Neutrophil (primary cell): ENCODE data around the gene RPL38.

Experiments used
- H3K27ac ChIP-seq: fragments of 200-600 bp; sonication (generic); 2 replicates; pipeline ENCODE4 v1.5.1; 2016; ENCODE audit warnings: mild to moderate bottlenecking, moderate library complexity
- H3K27me3 ChIP-seq: fragments of 200-600 bp; sonication (generic); 2 replicates; pipeline ENCODE4 v1.6.0; 2016; ENCODE audit warnings: mild to moderate bottlenecking
- H3K36me3 ChIP-seq: fragments of 200-600 bp; sonication (generic); 2 replicates; pipeline ENCODE4 v1.5.1; 2017
- H3K4me1 ChIP-seq, 2 experiments: fragments of 200-600 bp in 1 of 2; sonication (generic) in 1 of 2; 1 replicate in 1 of 2; 2 replicates in 1 of 2; pipeline versions ENCODE4 v1.5.1 to v1.6.1; 2013 to 2016; ENCODE audit warnings: low read depth in 1 of 2, low read length in 1 of 2, mild to moderate bottlenecking in 1 of 2, moderate library complexity in 1 of 2; ENCODE audit not compliant: control insufficient read depth in 1 of 2, insufficient read depth in 1 of 2
- H3K4me3 ChIP-seq, 2 experiments: fragments of 200-600 bp in 1 of 2; sonication (generic) in 1 of 2; 1 replicate in 1 of 2; 2 replicates in 1 of 2; pipeline ENCODE4 v1.5.1; 2013 to 2016; ENCODE audit warnings: low read depth in 1 of 2, low read length in 1 of 2, mild to moderate bottlenecking in 1 of 2, moderate library complexity in 1 of 2
- H3K9me3 ChIP-seq: fragments of 200-600 bp; sonication (generic); 2 replicates; pipeline ENCODE4 v1.5.1; 2016
- CTCF ChIP-seq: fragments of 200-600 bp; sonication (generic); IDR thresholded peaks from 2 replicates; pipeline ENCODE4 v1.5.1; 2016; ENCODE audit warnings: antibody characterized with exemption

Gene RPL38

DNA sequence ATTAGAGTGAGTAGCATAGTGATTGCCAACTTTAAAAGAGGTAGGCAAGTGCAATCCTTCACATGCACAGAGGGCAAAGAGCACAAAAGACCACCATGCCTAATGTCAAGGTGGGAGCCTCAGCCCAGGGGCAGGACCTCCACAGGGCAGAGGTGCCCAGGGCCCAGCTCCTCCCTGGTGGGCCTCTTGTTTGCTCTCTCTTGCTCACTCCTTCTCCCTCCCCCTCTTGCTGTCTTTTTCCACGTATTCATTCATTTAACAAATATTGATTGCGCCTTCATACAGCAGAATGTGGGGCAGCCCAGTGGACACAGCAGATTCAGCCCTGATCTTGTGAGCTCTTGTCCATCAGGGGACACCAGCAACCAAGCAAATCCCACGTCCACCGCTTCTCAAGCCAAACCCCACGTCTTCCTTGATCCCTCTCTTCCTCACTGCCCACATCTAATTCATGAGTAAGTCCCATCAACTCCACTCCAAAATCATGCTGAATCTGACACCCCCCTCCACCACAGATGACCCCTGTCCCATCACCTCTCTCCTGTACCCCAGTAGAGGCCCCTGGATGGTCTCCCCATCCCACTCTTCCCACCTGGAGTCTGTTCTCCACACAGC lies 44.1 kb upstream of the RPL38 start:
- Histone ChIP-seq H3K9me3 (no peaks in the 10 kb centered on the region), H3K27ac (no peak overlapping the region), H3K27me3 (peaks cover 28% of the 10 kb centered on the region), H3K4me1 (peaks cover 3 to 7% of the 10 kb centered on the region in 2 experiments), H3K4me3 (no peak overlapping the region), H3K36me3 (no peaks in the 10 kb centered on the region)
- no peak for TF ChIP-seq CTCF

DNA sequence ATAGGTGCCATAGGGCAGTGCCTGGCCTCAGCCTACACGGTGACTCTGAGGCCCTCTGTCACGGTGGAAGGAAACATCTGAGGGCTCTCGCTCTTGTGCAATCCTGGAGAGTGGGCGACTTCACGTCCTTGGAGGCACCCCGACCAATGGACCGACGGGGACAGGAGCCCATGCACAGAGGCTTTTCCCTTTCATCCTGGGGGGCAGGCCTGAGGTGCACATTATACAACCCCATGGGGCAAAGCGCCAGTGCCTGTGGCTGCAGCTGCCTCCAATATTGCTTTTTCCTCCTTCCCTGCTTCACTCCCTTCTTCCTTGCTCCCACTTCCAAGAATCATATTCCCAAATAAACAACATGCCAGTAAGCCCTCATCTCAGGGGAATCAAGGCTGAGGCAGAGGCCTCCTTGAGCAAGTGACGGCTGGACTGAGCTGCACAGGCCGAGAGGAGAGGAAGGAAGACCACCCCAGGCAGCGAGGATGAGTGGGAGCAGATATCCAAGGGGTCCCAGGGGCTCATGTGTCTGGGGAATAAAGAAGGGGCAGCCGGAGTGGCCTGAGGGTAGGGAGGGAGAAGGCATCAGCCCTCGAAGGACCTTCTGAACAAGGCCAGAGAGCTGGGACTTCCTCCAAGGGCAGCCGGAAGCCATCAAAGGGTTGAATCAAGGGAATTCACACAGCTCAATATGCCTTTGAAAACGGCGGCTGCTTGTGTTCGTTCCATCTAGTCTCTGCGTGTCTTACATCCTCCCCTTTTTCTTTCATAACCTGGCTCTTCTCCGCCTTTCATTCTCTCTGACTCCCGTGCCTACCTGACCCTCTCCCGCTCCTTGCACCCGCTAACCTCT lies 42.6 kb upstream of the RPL38 start:
- peaks cover 25% of the 10 kb centered on the region for H3K27me3 ChIP-seq
- H3K4me3 ChIP-seq: no peak overlapping the region
- H3K27ac ChIP-seq: no peak overlapping the region

DNA sequence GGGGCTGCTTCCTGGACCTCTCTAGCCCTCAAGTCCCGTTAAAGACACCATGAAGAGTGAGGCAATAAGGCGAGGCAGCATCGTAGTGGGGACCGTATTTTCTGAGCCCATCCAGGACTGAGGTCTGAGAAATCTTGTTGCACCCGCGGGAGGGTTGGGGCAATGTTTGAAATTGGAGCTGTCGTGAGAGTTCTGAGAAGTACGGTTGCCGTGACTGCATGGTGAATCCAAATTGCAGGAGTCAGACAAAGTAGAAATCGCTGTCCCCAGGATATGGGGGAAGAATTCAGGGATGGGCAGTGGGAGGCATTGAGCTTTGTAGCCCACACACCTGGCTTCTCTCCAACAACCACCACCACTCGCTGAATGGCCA lies 42.0 kb upstream of the RPL38 start:
- Histone ChIP-seq H3K4me3 (no peak overlapping the region), H3K36me3 (no peaks in the 10 kb centered on the region), H3K4me1 (peaks cover 3 to 7% of the 10 kb centered on the region in 2 experiments), H3K9me3 (no peaks in the 10 kb centered on the region), H3K27ac (no peak overlapping the region), H3K27me3 (peaks cover 22% of the 10 kb centered on the region)
- no peak for TF ChIP-seq CTCF

More for the DNA sequence above, 42.6 kb upstream of the RPL38 start:
- peaks cover 3 to 7% of the 10 kb centered on the region in 2 experiments for H3K4me1 ChIP-seq
- TF ChIP-seq CTCF: no peak
- no peaks in the 10 kb centered on the region for H3K9me3 ChIP-seq
- no peaks in the 10 kb centered on the region for H3K36me3 ChIP-seq

- Histone ChIP-seq H3K4me1 (peaks cover 3 to 7% of the 10 kb centered on the region in 2 experiments), H3K4me3 (no peak overlapping the region), H3K9me3 (no peaks in the 10 kb centered on the region), H3K27me3 (peaks cover 23% of the 10 kb centered on the region), H3K36me3 (no peaks in the 10 kb centered on the region), H3K27ac (no peak overlapping the region)
- no peak for TF ChIP-seq CTCF
Measured at GRCh38 chr17:74163271-74163821, 40.1 kb upstream of the RPL38 start.

DNA sequence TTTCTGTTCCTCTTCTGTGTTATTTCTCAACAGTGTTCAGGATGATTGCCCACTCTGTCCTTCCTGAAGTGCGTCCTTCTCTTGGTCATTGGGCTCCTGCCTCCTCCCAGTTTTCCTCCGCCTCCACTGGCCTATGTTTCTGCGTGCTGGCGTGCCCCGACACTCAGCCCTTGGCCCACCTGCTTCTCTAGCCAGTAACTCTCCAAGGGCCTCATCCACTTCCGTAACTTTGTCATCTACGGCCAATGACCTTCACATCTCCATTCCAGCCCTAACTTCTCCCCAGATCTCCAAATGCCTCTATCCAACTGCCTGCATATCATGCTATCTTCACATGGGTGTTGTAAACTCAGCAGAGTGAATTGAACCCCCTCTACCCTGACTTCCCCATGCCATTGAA lies 39.6 kb upstream of the RPL38 start:
- no peak overlapping the region for H3K27ac ChIP-seq
- H3K4me1 ChIP-seq: peaks cover 3 to 7% of the 10 kb centered on the region in 2 experiments
- H3K9me3 ChIP-seq: no peaks in the 10 kb centered on the region
- peaks cover 23% of the 10 kb centered on the region for H3K27me3 ChIP-seq
- no peak for TF ChIP-seq CTCF
- no peak overlapping the region for H3K4me3 ChIP-seq
- H3K36me3 ChIP-seq: no peaks in the 10 kb centered on the region
